MM.1S (cell line): Measurements from ENCODE around the gene NRXN3.

Source experiments
- DNase-seq: peaks from one replicate; pipeline ENCODE4 v3.0.0-alpha.2; 2015
- H2AFZ ChIP-seq: fragments of 300-600 bp; sonication (generic); 2 replicates; pipeline ENCODE4 v1.6.0; 2016; ENCODE audit warnings: antibody characterized with exemption, low read length
- H3F3A ChIP-seq: fragments of 300-600 bp; sonication (generic); 2 replicates; pipeline ENCODE4 v1.6.1; 2016; ENCODE audit warnings: mild to moderate bottlenecking, antibody characterized with exemption, low read length, moderate library complexity, mixed read lengths; ENCODE audit not compliant: insufficient read depth
- H3K27ac ChIP-seq: fragments of 300-600 bp; sonication (generic); 2 replicates; pipeline ENCODE4 v1.5.1; 2016; ENCODE audit warnings: mild to moderate bottlenecking, low read length
- H3K27me3 ChIP-seq: fragments of 300-600 bp; sonication (generic); replicated peaks from 2 replicates; pipeline ENCODE4 v1.6.0; 2016; ENCODE audit warnings: low read length; ENCODE audit not compliant: insufficient read depth
- H3K36me3 ChIP-seq: fragments of 300-600 bp; sonication (generic); replicated peaks from 2 replicates; pipeline ENCODE4 v1.6.1; 2016; ENCODE audit warnings: mild to moderate bottlenecking, low read length, mixed read lengths; ENCODE audit not compliant: insufficient read depth
- H3K4me1 ChIP-seq: fragments of 300-600 bp; sonication (generic); 2 replicates; pipeline ENCODE4 v1.6.1; 2016; ENCODE audit warnings: low read length, mixed read lengths
- H3K4me2 ChIP-seq: fragments of 300-600 bp; sonication (generic); 2 replicates; pipeline ENCODE4 v1.6.0; 2016; ENCODE audit warnings: low read depth, low read length
- H3K4me3 ChIP-seq: fragments of 300-600 bp; sonication (generic); 2 replicates; pipeline ENCODE4 v1.5.1; 2016; ENCODE audit warnings: low read length, mixed read lengths
- H3K79me2 ChIP-seq: fragments of 300-600 bp; sonication (generic); 2 replicates; pipeline ENCODE4 v1.6.1; 2016; ENCODE audit warnings: mixed run types, low read length, mixed read lengths
- H3K9ac ChIP-seq: fragments of 300-600 bp; sonication (generic); 2 replicates; pipeline ENCODE4 v1.6.1; 2016; ENCODE audit warnings: low read length, mixed read lengths
- H3K9me2 ChIP-seq: fragments of 300-600 bp; sonication (generic); replicated peaks from 2 replicates; pipeline ENCODE4 v1.6.1; 2016; ENCODE audit warnings: mild to moderate bottlenecking, low read length, mixed read lengths; ENCODE audit not compliant: insufficient read depth
- H3K9me3 ChIP-seq: fragments of 300-600 bp; sonication (generic); replicated peaks from 2 replicates; pipeline ENCODE4 v1.6.1; 2016; ENCODE audit warnings: mild to moderate bottlenecking, low read length, mixed read lengths; ENCODE audit not compliant: insufficient read depth
- H4K20me1 ChIP-seq: fragments of 300-600 bp; sonication (generic); 2 replicates; pipeline ENCODE4 v1.6.1; 2016; ENCODE audit warnings: mild to moderate bottlenecking, low read length, moderate library complexity, mixed read lengths; ENCODE audit not compliant: insufficient read depth
- CTCF ChIP-seq: fragments of 300-600 bp; sonication (generic); IDR thresholded peaks from 2 replicates; pipeline ENCODE4 v1.5.1; 2016; ENCODE audit warnings: antibody characterized with exemption, low read length, mixed read lengths
- EZH2 ChIP-seq: fragments of 300-600 bp; sonication (generic); optimal IDR thresholded peaks from 2 replicates; pipeline ENCODE3; 2017; ENCODE audit warnings: low read depth, mild to moderate bottlenecking, antibody characterized with exemption, low read length, mixed read lengths
- EZH2phosphoT487 ChIP-seq: fragments of 300-600 bp; sonication (generic); IDR thresholded peaks from 2 replicates; pipeline ENCODE4 v1.6.1; 2018; ENCODE audit warnings: antibody characterized with exemption, low read length

NRXN3 gene

DNA sequence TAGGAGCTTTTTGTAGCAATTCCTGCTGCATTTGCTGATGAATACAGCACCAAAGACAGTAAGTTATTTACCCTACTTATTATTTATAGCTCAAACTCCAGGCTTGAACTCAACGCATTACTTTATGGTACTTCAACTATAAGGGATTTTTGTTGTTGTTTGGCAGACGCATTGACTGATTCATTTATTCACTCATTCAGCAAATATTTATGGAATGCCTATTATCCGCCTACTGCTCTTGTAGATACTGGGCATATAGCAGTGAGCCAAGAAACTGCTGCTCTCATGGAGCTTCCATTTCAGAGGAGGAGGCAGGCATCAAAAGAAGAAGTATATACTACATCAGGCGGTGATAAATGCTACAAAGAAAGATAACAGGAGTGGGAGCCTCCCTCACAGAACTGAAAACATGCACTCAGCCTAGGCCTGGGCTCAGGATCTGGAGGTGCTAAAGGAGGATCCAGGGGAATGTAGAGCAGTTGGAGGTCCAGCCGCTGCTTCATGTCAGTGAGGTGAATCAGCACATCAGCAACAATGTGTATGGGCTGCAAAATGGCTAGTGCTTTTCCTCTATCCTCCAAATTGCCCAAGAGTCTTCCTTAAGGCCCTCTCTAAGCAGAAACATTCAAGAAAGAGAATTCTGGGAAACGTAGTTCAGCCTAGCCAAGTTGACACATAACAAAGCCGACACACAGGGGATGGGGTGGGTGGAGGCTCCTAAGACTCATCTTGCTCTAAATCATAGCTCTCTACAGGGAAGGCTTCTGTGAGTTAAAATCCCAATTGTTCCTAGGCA lies 157.5 kb downstream of the NRXN3 start:
- Histone ChIP-seq H3K4me3 (no peak overlapping the region), H3F3A (no peaks in the 10 kb centered on the region), H3K4me1 (no peaks in the 10 kb centered on the region), H3K9ac (no peak overlapping the region), H3K9me2 (no peaks in the 10 kb centered on the region), H4K20me1 (no peaks in the 10 kb centered on the region), H3K27ac (no peak overlapping the region), H3K9me3 (no peaks in the 10 kb centered on the region), H3K79me2 (no peaks in the 10 kb centered on the region), H2AFZ (no peak overlapping the region), H3K4me2 (no peak overlapping the region), H3K27me3 (no peaks in the 10 kb centered on the region), H3K36me3 (no peaks in the 10 kb centered on the region)
- DNase-seq: no peak
- TF ChIP-seq EZH2: no peak
- TF ChIP-seq EZH2phosphoT487: no peak
- TF ChIP-seq CTCF: no peak

GRCh38 chr14:78329371-78329770 lies 159.2 kb downstream of the NRXN3 start:
- Histone ChIP-seq H3K4me1 (no peaks in the 10 kb centered on the region), H3K27ac (no peak overlapping the region), H2AFZ (no peak overlapping the region), H3K27me3 (no peaks in the 10 kb centered on the region), H3K4me2 (no peak overlapping the region), H3K79me2 (no peaks in the 10 kb centered on the region), H4K20me1 (no peaks in the 10 kb centered on the region), H3K9me2 (no peaks in the 10 kb centered on the region), H3K9ac (no peak overlapping the region), H3K4me3 (no peak overlapping the region), H3K9me3 (no peaks in the 10 kb centered on the region), H3K36me3 (no peaks in the 10 kb centered on the region), H3F3A (no peaks in the 10 kb centered on the region)
- DNase-seq: no peak
- TF ChIP-seq EZH2phosphoT487 (no peak), CTCF (no peak), EZH2 (no peak)

GRCh38 chr14:78335531-78335930 lies 165.4 kb downstream of the NRXN3 start:
- H3K4me2 ChIP-seq: no peak overlapping the region
- H3K4me1 ChIP-seq: no peaks in the 10 kb centered on the region
- no peak overlapping the region for H3K27ac ChIP-seq

More at GRCh38 chr14:78335531-78335930, 165.4 kb downstream of the NRXN3 start:
- H3K4me3 ChIP-seq: no peak overlapping the region
- H3K9me2 ChIP-seq: no peaks in the 10 kb centered on the region
- H2AFZ ChIP-seq: no peak overlapping the region
- H3K27me3 ChIP-seq: no peaks in the 10 kb centered on the region
- no peaks in the 10 kb centered on the region for H3K79me2 ChIP-seq
- no peak overlapping the region for H3K9ac ChIP-seq
- TF ChIP-seq EZH2 (no peak), CTCF (no peak), EZH2phosphoT487 (no peak)
- H3K9me3 ChIP-seq: no peaks in the 10 kb centered on the region
- no peak for DNase-seq
- no peaks in the 10 kb centered on the region for H3F3A ChIP-seq
- H4K20me1 ChIP-seq: no peaks in the 10 kb centered on the region
- no peaks in the 10 kb centered on the region for H3K36me3 ChIP-seq
